Left ventricle myocardium superior (tissue), 1 donor: ENCODE results near the gene SPTSSB. TPM values are rescaled to one million over a fixed set of nuclear protein-coding genes. Genes with fewer than 3 reads are reported as not detected.

Source experiments
- ATAC-seq: fragments of 200-7000 bp; cut with Tn5 transposase; one replicate; pipeline ENCODE4 v1.9.1; 2020; ENCODE audit warnings: mild to moderate bottlenecking, moderate library complexity
- DNase-seq: peaks from one replicate; pipeline ENCODE4 v3.0.0-alpha.2; 2020
- intact Hi-C: fragments of 100-400 bp; cut with micrococcal nuclease; formaldehyde crosslinking; loops from one replicate; pipeline ENCODE4 v1.11.0; 2022
- total RNA-seq: library from RNA; stranded (reverse); fragmentation: NEBNext Ultra II Directional; extraction: Animal tissue kit (Norgen Biotek cat#: 25700); gene quantifications from one replicate; pipeline ENCODE4 v1.2.1, GENCODE V29; 2021
- donor health status: DM: no; HTN: yes; CAD: no; lungs with severe emphysema.

Gene SPTSSB
- total RNA-seq, 1 donor from 2014 or later: 0.20 TPM

GRCh38 chr3:161393803-161394202, 22.5 kb upstream of the SPTSSB start:
- intact Hi-C loops: no loop called here
- DNase-seq: no peak
- ATAC-seq: no peak

DNA sequence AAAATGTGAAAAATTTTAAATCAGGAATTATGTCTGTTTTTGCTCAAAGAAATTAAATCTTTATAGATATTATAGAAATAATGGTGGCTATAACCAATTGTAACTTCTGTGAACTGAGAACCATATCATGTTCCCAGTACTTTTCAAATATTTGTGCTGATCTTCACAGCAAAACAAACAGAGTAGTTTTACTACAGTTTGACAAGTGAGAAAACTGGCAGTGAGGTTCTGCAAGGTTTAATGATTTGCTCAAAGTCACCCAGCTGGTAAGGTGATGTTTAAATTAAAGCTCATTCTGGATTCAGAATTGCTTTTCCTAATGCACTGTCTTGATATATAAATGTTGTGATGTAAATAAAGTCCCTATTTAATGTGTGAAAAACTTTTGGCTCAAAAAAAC, 22.0 kb upstream of the SPTSSB start:
- intact Hi-C loops: no loop called here
- DNase-seq (no peak), ATAC-seq (no peak)

DNA sequence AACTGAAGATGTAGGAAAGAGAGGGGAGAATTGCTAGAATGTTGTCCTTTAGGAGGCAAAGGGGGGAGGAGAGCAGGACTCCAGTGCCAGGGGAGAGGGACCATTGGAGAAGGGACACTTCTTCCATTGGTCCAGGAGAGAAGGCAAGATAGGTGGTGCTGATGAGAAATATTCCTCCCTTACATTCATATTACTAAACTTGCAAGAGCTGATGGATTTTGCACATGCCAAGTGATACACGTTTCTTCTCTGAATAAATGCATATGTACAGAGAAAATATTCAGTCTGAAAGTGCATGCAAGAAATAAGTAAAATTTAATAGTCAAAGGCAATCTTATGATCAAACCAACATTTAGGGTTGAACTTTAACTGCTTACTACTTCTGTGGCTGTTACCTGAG, 21.5 kb upstream of the SPTSSB start:
- ATAC-seq (no peak), DNase-seq (no peak)
- intact Hi-C loops: no loop called here

- DNase-seq: no peak
- intact Hi-C loops: no loop called here
- no peak for ATAC-seq
Measured at GRCh38 chr3:161390200-161390599, 18.9 kb upstream of the SPTSSB start.

DNA sequence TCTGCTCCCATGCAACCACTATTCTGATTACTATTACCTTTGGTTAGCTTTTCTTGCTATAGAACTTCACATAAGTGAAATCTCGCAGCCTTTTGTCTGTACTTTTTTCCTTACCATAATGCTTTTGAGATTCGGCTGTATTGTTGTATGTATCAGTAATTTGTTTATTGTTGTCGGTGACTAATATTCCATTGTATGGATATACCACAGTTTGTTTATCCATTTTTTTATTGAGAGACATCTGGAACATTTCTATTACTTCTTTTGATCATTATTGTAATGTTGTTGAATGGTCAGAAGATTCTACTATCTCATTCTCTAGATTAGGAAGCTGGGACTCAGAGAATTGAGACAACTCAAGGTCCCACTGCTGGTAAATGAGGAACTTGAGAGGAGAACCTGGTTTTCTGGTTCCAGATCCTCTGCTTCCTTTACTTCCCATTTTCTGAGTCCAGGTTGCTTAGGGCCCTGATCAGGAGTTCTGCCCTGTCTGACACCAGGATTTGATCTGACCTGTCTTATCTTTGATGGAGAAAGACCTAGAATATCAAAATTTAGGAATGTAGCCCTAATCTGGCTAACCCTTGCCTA, 18.2 kb upstream of the SPTSSB start:
- intact Hi-C loops: no loop called here
- no peak for ATAC-seq
- DNase-seq: no peak

DNA sequence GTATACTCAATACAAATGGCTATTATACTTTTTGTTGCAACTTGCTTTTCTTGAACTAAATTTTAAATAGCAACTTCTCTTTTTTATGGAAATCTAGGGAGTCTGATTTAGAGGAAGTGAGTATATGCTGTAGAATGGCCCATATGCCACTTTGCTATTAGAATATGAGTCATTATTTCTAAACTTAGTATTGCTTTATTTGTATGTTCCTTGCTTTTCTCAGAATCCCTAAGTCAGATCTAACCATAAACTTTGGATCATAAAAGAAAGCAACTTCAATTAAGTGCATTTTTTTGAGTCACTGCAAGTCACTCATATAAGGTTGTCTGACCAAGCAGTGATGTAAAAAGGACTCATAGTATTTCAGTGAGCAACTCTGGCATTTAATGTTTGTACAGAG, 17.5 kb upstream of the SPTSSB start:
- intact Hi-C loops: no loop called here
- DNase-seq (no peak), ATAC-seq (peak; percentile 38)

DNA sequence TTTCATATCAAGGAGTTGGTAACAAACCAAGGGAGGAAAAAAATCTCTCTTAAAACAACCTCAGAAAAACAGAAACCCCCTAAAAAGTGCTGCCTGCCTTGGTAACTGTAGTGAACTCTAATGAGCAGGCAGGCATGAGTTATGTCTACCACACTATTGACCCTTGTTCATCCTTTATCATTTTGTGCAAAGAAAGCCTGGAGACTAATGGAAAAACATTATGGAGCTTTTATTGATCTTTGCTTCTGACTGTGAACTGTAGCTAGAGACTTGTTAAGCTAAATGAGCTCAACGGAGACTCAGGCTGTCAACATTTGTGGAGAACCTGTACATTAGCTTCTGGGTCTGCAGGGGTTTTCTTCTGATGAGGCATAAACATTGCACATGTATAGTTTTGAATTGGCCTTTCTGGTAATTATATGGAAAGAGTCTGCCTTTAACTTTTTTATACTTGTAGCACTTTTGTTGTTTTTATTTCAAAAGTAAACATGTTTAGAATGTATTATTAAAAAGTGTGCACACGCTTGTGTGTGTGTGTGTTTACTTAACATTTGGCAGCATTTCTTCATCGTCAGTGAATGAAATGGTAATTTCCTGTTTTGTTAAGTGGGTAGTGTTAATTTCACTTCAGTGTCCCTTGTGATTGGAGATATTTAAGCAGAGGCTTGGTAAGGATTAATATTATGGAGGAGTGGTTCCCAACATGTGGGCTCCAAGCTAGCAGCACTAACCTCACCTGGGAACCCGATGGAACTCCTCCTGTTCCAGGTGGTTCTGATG, 15.9 kb upstream of the SPTSSB start:
- intact Hi-C loops: no loop called here
- ATAC-seq (no peak), DNase-seq (no peak)

DNA sequence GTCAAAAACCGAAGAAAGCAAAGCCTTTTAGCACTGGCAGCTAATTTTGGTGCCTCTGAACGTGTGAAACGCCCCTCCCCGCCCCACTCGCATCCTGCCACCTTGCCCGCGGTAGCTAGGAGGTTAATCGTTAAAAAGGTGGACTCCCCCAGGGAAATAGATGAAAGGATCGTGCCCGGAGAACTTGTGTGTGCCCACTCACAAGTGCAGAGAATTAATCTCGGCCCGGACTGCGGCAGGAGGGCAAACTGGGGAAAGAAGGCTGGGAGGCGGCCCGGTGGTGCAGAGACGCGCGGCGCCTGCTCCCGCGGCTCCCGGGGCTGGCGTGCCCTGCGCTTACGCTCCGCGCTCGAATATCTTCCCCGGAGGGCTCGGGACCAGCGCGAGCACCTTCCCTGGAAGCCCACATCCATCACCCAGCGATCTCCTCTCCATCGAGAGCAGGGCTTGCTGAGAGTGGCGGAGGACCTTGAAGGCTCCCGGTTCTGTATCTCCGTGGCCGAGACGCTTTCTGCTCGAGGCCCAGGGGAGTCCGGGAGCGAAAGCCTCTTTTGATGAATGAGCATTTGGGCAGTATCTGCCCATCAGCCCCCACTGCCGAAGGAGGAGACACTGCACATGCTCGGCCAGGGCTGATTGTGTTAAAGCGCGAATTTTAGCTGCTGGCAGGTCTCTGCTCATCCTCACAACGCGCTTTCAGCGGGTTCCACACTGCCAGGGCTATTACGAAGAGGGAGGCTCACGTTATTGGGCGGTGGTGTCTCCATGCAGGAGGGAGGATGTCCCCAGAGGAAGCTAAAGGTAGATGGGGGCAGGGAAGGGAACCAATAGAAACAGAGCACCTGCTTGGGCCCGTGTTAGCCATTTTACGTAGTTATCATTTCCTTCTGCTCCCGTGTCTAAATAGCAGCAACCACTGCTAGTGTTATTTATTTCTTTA, 1.3 kb upstream of the SPTSSB start:
- intact Hi-C loops: no loop called here
- peak; percentile 88 for ATAC-seq
- DNase-seq: peak; percentile 37

DNA sequence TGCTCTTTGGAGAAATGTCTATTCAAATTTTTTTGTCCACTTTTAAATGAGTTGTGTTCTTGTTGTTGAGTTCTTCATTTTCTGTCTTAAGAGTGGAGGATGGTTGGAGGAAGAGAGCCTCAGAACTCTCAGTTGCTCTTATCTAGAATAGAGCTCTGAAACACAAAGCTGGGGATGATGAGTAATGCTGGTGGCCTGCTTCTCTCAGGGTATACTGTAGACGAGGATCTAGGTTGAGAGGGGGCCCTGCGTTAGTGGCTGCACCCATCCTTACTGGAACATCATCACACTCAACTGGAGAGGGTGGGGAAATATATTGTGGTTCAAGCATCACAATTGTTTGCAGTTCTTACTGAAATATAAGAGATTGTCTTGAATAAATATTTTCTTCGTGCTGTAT, 1.8 kb downstream of the SPTSSB start:
- intact Hi-C loops: no loop called here
- no peak for DNase-seq
- no peak for ATAC-seq

GRCh38 chr3:161366094-161366493, 5.2 kb downstream of the SPTSSB start:
- ATAC-seq (no peak), DNase-seq (no peak)
- intact Hi-C loops: no loop called here

DNA sequence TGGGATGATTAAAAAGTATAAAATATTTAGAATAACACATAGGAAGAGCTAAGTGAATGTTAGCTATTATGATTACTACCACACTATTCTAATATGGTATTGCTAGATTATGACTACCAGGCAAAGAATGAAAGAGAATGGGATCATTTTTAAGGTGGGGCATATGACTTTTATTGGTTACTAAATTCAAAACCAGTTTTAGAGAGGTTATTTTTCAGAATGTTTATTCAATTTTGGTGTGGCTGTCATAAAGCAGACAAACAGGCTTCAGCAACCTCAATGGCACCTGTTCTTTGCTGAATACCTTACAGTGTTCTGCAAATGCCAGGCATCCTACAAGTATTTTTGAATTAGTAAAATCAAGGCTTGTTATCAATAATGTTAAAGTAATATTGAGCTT, 12.8 kb downstream of the SPTSSB start:
- intact Hi-C loops: no loop called here
- ATAC-seq (no peak), DNase-seq (no peak)

- intact Hi-C loops: no loop called here
- no peak for ATAC-seq
- no peak for DNase-seq
Measured at GRCh38 chr3:161356287-161356686, 15.0 kb downstream of the SPTSSB start.

- ATAC-seq (no peak), DNase-seq (no peak)
- intact Hi-C loops: no loop called here
Measured at GRCh38 chr3:161355508-161355907, 15.8 kb downstream of the SPTSSB start.

- DNase-seq (no peak), ATAC-seq (no peak)
- intact Hi-C loops: no loop called here
Measured at GRCh38 chr3:161354554-161354953, 16.8 kb downstream of the SPTSSB start.

GRCh38 chr3:161351330-161351729, 20.0 kb downstream of the SPTSSB start:
- intact Hi-C loops: no loop called here
- ATAC-seq (no peak), DNase-seq (no peak)

- ATAC-seq: no peak
- intact Hi-C loops: no loop called here
- DNase-seq: no peak
Measured at GRCh38 chr3:161350916-161351315, 20.4 kb downstream of the SPTSSB start.

GRCh38 chr3:161349529-161350312, 21.6 kb downstream of the SPTSSB start:
- no peak for DNase-seq
- ATAC-seq: peak; percentile 68
- intact Hi-C loops: no loop called here

DNA sequence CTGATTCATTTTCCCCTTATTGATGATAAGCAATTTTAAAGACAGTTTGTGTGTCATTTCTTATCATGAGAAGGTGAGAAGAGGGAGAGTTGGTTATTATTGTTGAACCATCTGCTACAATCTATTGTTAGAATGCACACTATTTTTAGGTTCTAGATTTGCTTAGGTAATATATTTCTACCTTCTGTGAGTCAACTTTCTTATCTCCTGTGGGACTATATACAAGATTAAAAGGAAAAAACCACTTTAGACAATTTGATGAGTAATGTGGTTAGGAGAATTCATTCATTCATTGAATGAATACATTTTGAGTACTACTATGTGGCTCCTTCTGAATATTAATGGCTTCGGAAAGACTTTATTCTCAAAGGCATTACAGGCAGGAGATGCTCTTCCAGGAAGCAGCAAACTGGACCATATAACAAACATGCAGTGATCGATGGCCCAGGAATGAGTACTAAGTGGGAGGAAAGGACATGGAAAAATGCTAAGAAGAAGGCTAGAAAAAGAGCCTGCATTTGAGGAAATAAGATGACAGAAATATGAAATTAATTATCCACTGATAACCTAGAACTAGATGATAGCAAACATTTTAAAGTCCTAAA, 22.4 kb downstream of the SPTSSB start:
- DNase-seq (no peak), ATAC-seq (no peak)
- intact Hi-C loops: no loop called here

GRCh38 chr3:161347726-161348125, 23.6 kb downstream of the SPTSSB start:
- ATAC-seq (no peak), DNase-seq (no peak)
- intact Hi-C loops: no loop called here
